HEK293 (cell line): ENCODE results near the gene CASKIN2.

Experiments used
- CTCF ChIA-PET: fragments of 350-600 bp; formaldehyde crosslinking; extraction: SDS; loops from one replicate; lab custom pipeline; 2021; ENCODE audit warnings: antibody characterized with exemption; lab: Yijun Ruan, JAX
- POLR2A ChIA-PET: fragments of 300-600 bp; formaldehyde crosslinking; extraction: SDS; loops from one replicate; lab custom pipeline; 2020; ENCODE audit warnings: antibody characterized with exemption, inconsistent platforms; lab: Yijun Ruan, JAX
- H3K27ac ChIP-seq: fragments of 200-500 bp; sonication (Bioruptor generic); 2 replicates; pipeline ENCODE4 v1.5.1; 2014; ENCODE audit warnings: low read depth, low read length, control low read depth, inconsistent platforms; ENCODE audit errors: extremely low read depth
- H3K36me3 ChIP-seq, 2 experiments: fragments of 200-500 bp in 1 of 2; sonication (Bioruptor generic) in 1 of 2; 1 replicate in 1 of 2; 2 replicates in 1 of 2; pipeline ENCODE4 v1.5.1; 2014 to 2017; ENCODE audit warnings: inconsistent platforms in 2 of 2, low read length in 2 of 2; ENCODE audit not compliant: control insufficient read depth in 2 of 2, insufficient read depth in 1 of 2
- H3K4me1 ChIP-seq: fragments of 200-500 bp; sonication (Bioruptor generic); 2 replicates; pipeline ENCODE4 v1.5.1; 2014; ENCODE audit warnings: mild to moderate bottlenecking, low read length, inconsistent platforms; ENCODE audit not compliant: control insufficient read depth, insufficient read depth
- H3K4me3 ChIP-seq: 2 replicates; pipeline ENCODE4 v1.5.1; 2011; ENCODE audit warnings: low read depth, mild to moderate bottlenecking, control low read depth, low read length, moderate library complexity
- H3K9me3 ChIP-seq: fragments of 200-500 bp; sonication (Bioruptor generic); 2 replicates; pipeline ENCODE4 v1.5.1; 2014; ENCODE audit warnings: low read depth, low read length, inconsistent platforms; ENCODE audit not compliant: control insufficient read depth, insufficient read depth
- KLF1 ChIP-seq: fragments of 450-650 bp; formaldehyde crosslinking; IDR thresholded peaks from 2 replicates; pipeline ENCODE4 v1.5.1; 2016; ENCODE audit warnings: missing biosample characterization, missing genetic modification characterization
- KLF8 ChIP-seq: fragments of 450-650 bp; formaldehyde crosslinking; IDR thresholded peaks from 2 replicates; pipeline ENCODE4 v1.5.1; 2016; ENCODE audit warnings: missing biosample characterization, missing genetic modification characterization
- OSR2 ChIP-seq: fragments of 450-650 bp; formaldehyde crosslinking; IDR thresholded peaks from 2 replicates; pipeline ENCODE4 v1.5.1; 2016; ENCODE audit warnings: missing biosample characterization, missing genetic modification characterization
- PRDM1 ChIP-seq: fragments of 450-650 bp; formaldehyde crosslinking; IDR thresholded peaks from 2 replicates; pipeline ENCODE4; 2016; ENCODE audit warnings: missing biosample characterization, missing genetic modification characterization
- PRDM10 ChIP-seq: fragments of 450-650 bp; formaldehyde crosslinking; IDR thresholded peaks from 2 replicates; pipeline ENCODE4 v1.5.1; 2016; ENCODE audit warnings: missing biosample characterization, missing genetic modification characterization
- PRDM6 ChIP-seq: fragments of 450-650 bp; formaldehyde crosslinking; IDR thresholded peaks from 2 replicates; pipeline ENCODE4 v1.5.1; 2017; ENCODE audit warnings: missing biosample characterization, missing genetic modification characterization
- SP2 ChIP-seq: fragments of 450-650 bp; formaldehyde crosslinking; IDR thresholded peaks from 2 replicates; pipeline ENCODE4 v1.5.1; 2016; ENCODE audit warnings: missing biosample characterization, missing genetic modification characterization
- TRIM28 ChIP-seq: IDR thresholded peaks from 2 replicates; pipeline ENCODE4 v1.6.1; 2011; ENCODE audit warnings: low read length, control low read depth, borderline replicate concordance
- ZBTB8A ChIP-seq: fragments of 450-650 bp; formaldehyde crosslinking; IDR thresholded peaks from 2 replicates; pipeline ENCODE4 v1.5.1; 2016; ENCODE audit warnings: missing biosample characterization, missing genetic modification characterization
- ZFP41 ChIP-seq: fragments of 450-650 bp; formaldehyde crosslinking; IDR thresholded peaks from 2 replicates; pipeline ENCODE4 v1.5.1; 2016; ENCODE audit warnings: missing biosample characterization, missing genetic modification characterization, borderline replicate concordance
- ZNF19 ChIP-seq: fragments of 450-650 bp; formaldehyde crosslinking; IDR thresholded peaks from 2 replicates; pipeline ENCODE4; 2016; ENCODE audit warnings: missing biosample characterization, missing genetic modification characterization, low read depth
- ZNF214 ChIP-seq: fragments of 450-650 bp; formaldehyde crosslinking; IDR thresholded peaks from 2 replicates; pipeline ENCODE4 v1.5.1; 2017; ENCODE audit warnings: missing biosample characterization, mild to moderate bottlenecking, missing genetic modification characterization, borderline replicate concordance
- ZNF23 ChIP-seq: fragments of 450-650 bp; formaldehyde crosslinking; IDR thresholded peaks from 2 replicates; pipeline ENCODE4 v1.5.1; 2016; ENCODE audit warnings: missing biosample characterization, missing genetic modification characterization, borderline replicate concordance
- ZNF341 ChIP-seq: fragments of 450-650 bp; formaldehyde crosslinking; IDR thresholded peaks from 2 replicates; pipeline ENCODE4; 2016; ENCODE audit warnings: low read depth, missing biosample characterization, missing genetic modification characterization
- ZNF501 ChIP-seq: fragments of 450-650 bp; formaldehyde crosslinking; IDR thresholded peaks from 2 replicates; pipeline ENCODE4 v1.5.1; 2016; ENCODE audit warnings: missing biosample characterization, missing genetic modification characterization
- ZNF600 ChIP-seq: fragments of 450-650 bp; formaldehyde crosslinking; IDR thresholded peaks from 2 replicates; pipeline ENCODE4 v1.5.1; 2016; ENCODE audit warnings: missing biosample characterization, missing genetic modification characterization
- ZNF660 ChIP-seq: fragments of 450-650 bp; IDR thresholded peaks from 2 replicates; pipeline ENCODE4 v1.5.1; 2018; ENCODE audit warnings: missing biosample characterization, mild to moderate bottlenecking, missing genetic modification characterization
- ZXDB ChIP-seq: fragments of 450-650 bp; formaldehyde crosslinking; IDR thresholded peaks from 2 replicates; pipeline ENCODE4 v1.5.1; 2016; ENCODE audit warnings: missing biosample characterization, missing genetic modification characterization
- TF ChIP-seq, protein P1 (sequence below): IDR thresholded peaks from 2 replicates; pipeline ENCODE4 v1.6.1; 2011; ENCODE audit warnings: mild to moderate bottlenecking, low read depth, low read length, borderline replicate concordance
- TF ChIP-seq, protein P2 (sequence below): fragments of 450-650 bp; formaldehyde crosslinking; IDR thresholded peaks from 2 replicates; pipeline ENCODE4 v1.5.1; 2016; ENCODE audit warnings: missing biosample characterization, missing genetic modification characterization
- TF ChIP-seq, protein P3 (sequence below): fragments of 450-650 bp; formaldehyde crosslinking; IDR thresholded peaks from 2 replicates; pipeline ENCODE4 v1.5.1; 2016; ENCODE audit warnings: missing biosample characterization, missing genetic modification characterization

Gene CASKIN2

GRCh38 chr17:75459590-75460267 lies 55.6 kb downstream of the CASKIN2 start (continued):
- no peak for TF ChIP-seq PRDM6 (tag by site-specific recombination)
- TF ChIP-seq, protein P1, sequence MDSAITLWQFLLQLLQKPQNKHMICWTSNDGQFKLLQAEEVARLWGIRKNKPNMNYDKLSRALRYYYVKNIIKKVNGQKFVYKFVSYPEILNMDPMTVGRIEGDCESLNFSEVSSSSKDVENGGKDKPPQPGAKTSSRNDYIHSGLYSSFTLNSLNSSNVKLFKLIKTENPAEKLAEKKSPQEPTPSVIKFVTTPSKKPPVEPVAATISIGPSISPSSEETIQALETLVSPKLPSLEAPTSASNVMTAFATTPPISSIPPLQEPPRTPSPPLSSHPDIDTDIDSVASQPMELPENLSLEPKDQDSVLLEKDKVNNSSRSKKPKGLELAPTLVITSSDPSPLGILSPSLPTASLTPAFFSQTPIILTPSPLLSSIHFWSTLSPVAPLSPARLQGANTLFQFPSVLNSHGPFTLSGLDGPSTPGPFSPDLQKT: no peak

DNA sequence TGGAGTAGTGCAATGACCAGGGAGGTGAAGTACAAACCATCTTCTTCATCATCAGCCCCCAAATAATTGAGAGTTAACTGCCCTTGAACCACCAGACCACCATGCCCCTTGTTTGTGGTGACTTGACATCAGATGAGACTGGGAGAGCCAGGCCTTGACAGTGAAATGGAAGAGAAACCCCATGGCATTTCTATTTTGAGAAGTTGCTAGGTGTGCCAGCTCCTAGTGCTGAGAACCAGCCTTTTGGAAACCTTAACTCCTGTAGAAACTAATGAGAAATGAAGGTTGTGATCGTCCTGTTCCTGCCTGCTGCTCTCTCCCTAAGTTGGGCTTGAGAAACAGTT lies 56.1 kb downstream of the CASKIN2 start:
- TF ChIP-seq PRDM1 (tag by site-specific recombination): peak; percentile 41; the same call in 1 of the 2 replicates
- TF ChIP-seq ZNF341 (tag by site-specific recombination): no peak
- Histone ChIP-seq H3K9me3 (no peaks in the 10 kb centered on the region; the same call in 1 of the 2 replicates), H3K36me3 (no peaks in the 10 kb centered on the region; a peak in 1 of 3 replicates), H3K4me1 (peaks cover 20% of the 10 kb centered on the region), H3K4me3 (no peak overlapping the region), H3K27ac (no peak overlapping the region; the same call in 1 of the 2 replicates)
- ChIA-PET CTCF (interaction anchor here (0.9 to 1.9 kb wide), 2 partner anchors 15 to 55 kb away, joined by 3 to 4 read pairs; no protein-coding TSS in a partner anchor), POLR2A (interaction anchor here (0.6 kb wide), 1 partner anchor 10 kb away, joined by 4 read pairs; no protein-coding TSS in a partner anchor)

GRCh38 chr17:75457047-75457654 lies 58.2 kb downstream of the CASKIN2 start:
- H3K36me3 ChIP-seq: no peaks in the 10 kb centered on the region; a peak in 1 of 3 replicates
- peak overlapping the region; percentile 64 for H3K4me3 ChIP-seq
- CTCF ChIA-PET: interaction anchor here (0.6 to 1.2 kb wide), 9 partner anchors 9 to 293 kb away, joined by 3 to 6 read pairs (median 3); no protein-coding TSS in a partner anchor
- no peaks in the 10 kb centered on the region; the same call in 1 of the 2 replicates for H3K9me3 ChIP-seq
- H3K27ac ChIP-seq: peak overlapping the region; percentile 84
- H3K4me1 ChIP-seq: peaks cover 20% of the 10 kb centered on the region
- POLR2A ChIA-PET: interaction anchor here (0.5 to 3.1 kb wide), 11 partner anchors 10 to 323 kb away, joined by 3 to 16 read pairs (median 8); partner anchors contain the start of genes GGA3, MRPS7 and NUP85
- TF ChIP-seq ZNF600 (tag by site-specific recombination) (peak; percentile 98), ZNF214 (no peak), PRDM10 (tag by site-specific recombination) (peak; percentile 29), ZNF19 (no peak), ZNF23 (tag by site-specific recombination) (no peak), ZFP41 (tag by site-specific recombination) (no peak), ZBTB8A (tag by site-specific recombination) (peak; percentile 20; the same call in 1 of the 2 replicates), TRIM28 (no peak), ZXDB (peak; percentile 67; the same call in 1 of the 2 replicates), ZNF501 (tag by site-specific recombination) (0 out of 2 replicates have a peak, but pooled peaks have one; percentile 19), SP2 (peak; percentile 65), KLF1 (0 out of 2 replicates have a peak, but pooled peaks have one; percentile 32), ZNF660 (tag by site-specific recombination) (0 out of 2 replicates have a peak, but pooled peaks have one; percentile 9), KLF8 (tag by site-specific recombination) (peak; percentile 20; the same call in 1 of the 2 replicates), OSR2 (tag by site-specific recombination) (no peak)
- TF ChIP-seq, protein P2, sequence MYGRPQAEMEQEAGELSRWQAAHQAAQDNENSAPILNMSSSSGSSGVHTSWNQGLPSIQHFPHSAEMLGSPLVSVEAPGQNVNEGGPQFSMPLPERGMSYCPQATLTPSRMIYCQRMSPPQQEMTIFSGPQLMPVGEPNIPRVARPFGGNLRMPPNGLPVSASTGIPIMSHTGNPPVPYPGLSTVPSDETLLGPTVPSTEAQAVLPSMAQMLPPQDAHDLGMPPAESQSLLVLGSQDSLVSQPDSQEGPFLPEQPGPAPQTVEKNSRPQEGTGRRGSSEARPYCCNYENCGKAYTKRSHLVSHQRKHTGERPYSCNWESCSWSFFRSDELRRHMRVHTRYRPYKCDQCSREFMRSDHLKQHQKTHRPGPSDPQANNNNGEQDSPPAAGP (tag by site-specific recombination): peak; percentile 46; the same call in 1 of the 2 replicates
- TF ChIP-seq, protein P3, sequence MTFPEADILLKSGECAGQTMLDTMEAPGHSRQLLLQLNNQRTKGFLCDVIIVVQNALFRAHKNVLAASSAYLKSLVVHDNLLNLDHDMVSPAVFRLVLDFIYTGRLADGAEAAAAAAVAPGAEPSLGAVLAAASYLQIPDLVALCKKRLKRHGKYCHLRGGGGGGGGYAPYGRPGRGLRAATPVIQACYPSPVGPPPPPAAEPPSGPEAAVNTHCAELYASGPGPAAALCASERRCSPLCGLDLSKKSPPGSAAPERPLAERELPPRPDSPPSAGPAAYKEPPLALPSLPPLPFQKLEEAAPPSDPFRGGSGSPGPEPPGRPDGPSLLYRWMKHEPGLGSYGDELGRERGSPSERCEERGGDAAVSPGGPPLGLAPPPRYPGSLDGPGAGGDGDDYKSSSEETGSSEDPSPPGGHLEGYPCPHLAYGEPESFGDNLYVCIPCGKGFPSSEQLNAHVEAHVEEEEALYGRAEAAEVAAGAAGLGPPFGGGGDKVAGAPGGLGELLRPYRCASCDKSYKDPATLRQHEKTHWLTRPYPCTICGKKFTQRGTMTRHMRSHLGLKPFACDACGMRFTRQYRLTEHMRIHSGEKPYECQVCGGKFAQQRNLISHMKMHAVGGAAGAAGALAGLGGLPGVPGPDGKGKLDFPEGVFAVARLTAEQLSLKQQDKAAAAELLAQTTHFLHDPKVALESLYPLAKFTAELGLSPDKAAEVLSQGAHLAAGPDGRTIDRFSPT (tag by site-specific recombination): peak; percentile 86
